WTC11 (cell line): Measurements from ENCODE around the gene SPATS2.

Experiments used
- SP1 ChIP-seq: sonication (generic); formaldehyde crosslinking; conservative IDR thresholded peaks from 2 replicates; pipeline ENCODE4 v1.8.1; 2022; ENCODE audit warnings: missing genetic modification reagents
- ZBTB21 ChIP-seq: sonication (generic); formaldehyde crosslinking; IDR thresholded peaks from 2 replicates; pipeline ENCODE4 v1.8.1; 2023; ENCODE audit warnings: mild to moderate bottlenecking, missing genetic modification reagents, borderline replicate concordance

DNA sequence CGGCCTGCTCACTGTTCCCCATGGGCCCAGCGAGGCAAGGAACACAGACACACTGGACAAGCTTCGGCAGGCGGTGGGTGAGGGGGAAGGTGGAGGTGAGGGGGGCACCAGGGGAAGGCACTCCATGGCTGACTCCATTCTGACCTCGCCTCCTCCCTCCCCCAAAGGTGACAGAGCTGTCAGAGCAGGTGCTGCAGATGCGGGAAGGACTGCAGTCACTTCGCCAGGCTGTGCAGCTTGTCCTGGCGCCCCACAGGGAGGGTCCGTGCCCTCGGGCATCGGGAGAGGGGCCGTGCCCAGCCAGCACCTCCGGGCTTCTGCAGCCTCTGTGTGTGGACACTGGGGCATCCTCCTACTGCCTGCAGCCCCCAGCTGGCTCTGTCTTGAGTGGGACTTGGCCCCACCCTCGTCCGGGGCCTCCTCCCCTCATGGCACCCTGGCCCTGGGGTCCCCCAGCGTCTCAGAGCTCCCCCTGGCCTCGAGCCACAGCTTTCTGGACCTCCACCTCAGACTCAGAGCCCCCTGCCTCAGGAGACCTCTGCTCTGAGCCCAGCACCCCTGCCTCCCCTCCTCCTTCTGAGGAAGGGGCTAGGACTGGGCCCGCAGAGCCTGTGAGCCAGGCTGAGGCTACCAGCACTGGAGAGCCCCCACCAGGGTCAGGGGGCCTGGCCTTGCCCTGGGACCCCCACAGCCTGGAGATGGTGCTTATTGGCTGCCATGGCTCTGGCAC is 190.1 kb downstream of the SPATS2 start:
- TF ChIP-seq ZBTB21 (CRISPR knock-in tag) = no peak
- no peak for TF ChIP-seq SP1 (CRISPR knock-in tag)
